T-helper 17 cell (primary cell): ENCODE measurements around the gene TMEM131. TPM values are rescaled to one million over a fixed set of nuclear protein-coding genes. Genes with fewer than 3 reads are reported as not detected.
"Not testable (repeated sequence)": the region's sequence is repeated elsewhere in the genome, so short reads cannot be mapped to it uniquely, and the experiment has no call there.

Experiments
- ATAC-seq: fragments of 150-1000 bp; cut with Tn5 transposase; 2 replicates; pipeline ENCODE4 v1.10.0; 2021; ENCODE audit warnings: mild to moderate bottlenecking, moderate library complexity
- DNase-seq, 3 donors: peaks; one replicate each; pipeline versions ENCODE4 v3.0.0 to v3.0.0-alpha.2; 2020 to 2021
- H3K9me3 ChIP-seq: one replicate; pipeline ENCODE4 v1.7.0; 2013; ENCODE audit warnings: low read length, mild to moderate bottlenecking; ENCODE audit not compliant: control insufficient read depth, poor library complexity, severe bottlenecking
- H3K27ac Mint-ChIP-seq: one replicate; pipeline ENCODE4 v1.8.0; 2022; ENCODE audit warnings: mild to moderate bottlenecking, moderate library complexity, mixed read lengths
- H3K27me3 Mint-ChIP-seq: one replicate; pipeline ENCODE4 v1.8.0; 2022; ENCODE audit warnings: mixed read lengths
- H3K36me3 Mint-ChIP-seq: one replicate; pipeline ENCODE4 v1.8.0; 2022; ENCODE audit warnings: low read depth, mixed read lengths
- H3K4me1 Mint-ChIP-seq: one replicate; pipeline ENCODE4 v1.8.0; 2022; ENCODE audit warnings: mild to moderate bottlenecking, mixed read lengths
- H3K4me3 Mint-ChIP-seq: one replicate; pipeline ENCODE4 v1.8.0; 2022; ENCODE audit warnings: mild to moderate bottlenecking, moderate library complexity, mixed read lengths
- total RNA-seq, 4 donors: library from RNA in 2 of 4; stranded (reverse) in 2 of 4; gene quantifications; one replicate each; pipeline ENCODE4 v1.2.3 and lab custom pipeline; 2022 to 2026

TMEM131 gene
- total RNA-seq, 2 donors from 2014 or later = 41.0 to 43.2 TPM

- ATAC-seq (no peak), DNase-seq (no peak)
- Mint-ChIP-seq H3K27me3 (no peaks in the 10 kb centered on the region), H3K36me3 (peaks cover 8% of the 10 kb centered on the region), H3K4me3 (no peak overlapping the region), H3K27ac (no peak overlapping the region), H3K4me1 (peaks cover 7% of the 10 kb centered on the region)
- no peaks in the 10 kb centered on the region for H3K9me3 ChIP-seq
These were observed 164.6 kb downstream of the TMEM131 start for GRCh38 chr2:97831121-97831520.

- H3K27me3 Mint-ChIP-seq, H3K9me3 ChIP-seq, ATAC-seq, H3K36me3 Mint-ChIP-seq, H3K4me3 Mint-ChIP-seq, H3K4me1 Mint-ChIP-seq, DNase-seq, H3K27ac Mint-ChIP-seq: not testable (repeated sequence)
These were observed 166.5 kb downstream of the TMEM131 start for GRCh38 chr2:97829255-97829654.

DNA sequence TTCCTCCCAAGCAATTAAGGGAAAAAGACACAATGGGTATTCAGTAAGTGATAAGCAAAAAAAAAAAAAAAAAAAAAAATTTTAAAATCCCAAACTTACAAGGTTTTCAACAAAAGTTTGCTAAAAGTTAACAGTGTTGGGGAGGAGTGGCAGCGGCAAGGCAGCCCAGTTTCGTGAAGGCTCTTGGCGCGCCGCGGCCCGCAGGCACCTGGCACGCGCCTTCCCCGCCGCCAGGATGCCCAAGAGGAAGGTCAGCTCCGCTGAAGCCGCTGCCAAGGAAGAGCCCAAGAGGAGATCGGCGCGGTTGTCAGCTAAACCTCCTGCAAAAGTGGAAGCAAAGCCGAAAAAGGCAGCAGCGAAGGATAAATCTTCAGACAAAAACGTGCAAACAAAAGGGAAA, 168.7 kb downstream of the TMEM131 start:
- not testable (repeated sequence) for ATAC-seq, H3K36me3 Mint-ChIP-seq, H3K27ac Mint-ChIP-seq, H3K9me3 ChIP-seq, H3K4me1 Mint-ChIP-seq, H3K4me3 Mint-ChIP-seq, DNase-seq, H3K27me3 Mint-ChIP-seq

DNA sequence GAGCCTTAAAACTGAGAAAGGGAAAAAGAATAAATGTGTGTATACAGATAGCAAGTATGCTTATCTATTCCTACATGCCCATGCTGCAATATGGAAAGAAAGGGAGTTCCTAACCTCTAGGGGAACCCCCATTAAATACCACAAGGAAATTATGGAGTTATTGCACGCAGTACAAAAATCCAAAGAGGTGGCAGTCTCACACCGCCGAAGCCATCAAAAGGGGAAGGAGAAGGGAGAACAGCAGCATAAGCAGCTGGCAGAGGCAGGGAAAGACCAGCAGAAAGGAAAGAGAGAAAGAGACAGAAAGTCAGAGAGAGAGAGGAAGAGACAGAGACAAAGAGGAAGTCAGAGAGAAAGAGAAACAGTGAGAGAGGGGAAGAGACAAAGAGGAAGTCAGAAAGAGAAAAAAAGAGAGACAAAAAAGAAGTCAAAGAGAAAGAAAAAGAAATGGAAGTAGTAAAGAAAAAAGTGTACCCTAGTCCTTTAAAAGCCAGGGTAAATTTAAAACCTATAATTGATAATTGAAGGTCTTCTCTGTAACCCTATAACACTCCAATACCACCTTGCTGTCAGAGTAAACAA, 169.4 kb downstream of the TMEM131 start:
- H3K36me3 Mint-ChIP-seq, H3K4me3 Mint-ChIP-seq, H3K4me1 Mint-ChIP-seq, H3K27ac Mint-ChIP-seq, ATAC-seq, DNase-seq, H3K9me3 ChIP-seq, H3K27me3 Mint-ChIP-seq: not testable (repeated sequence)

DNA sequence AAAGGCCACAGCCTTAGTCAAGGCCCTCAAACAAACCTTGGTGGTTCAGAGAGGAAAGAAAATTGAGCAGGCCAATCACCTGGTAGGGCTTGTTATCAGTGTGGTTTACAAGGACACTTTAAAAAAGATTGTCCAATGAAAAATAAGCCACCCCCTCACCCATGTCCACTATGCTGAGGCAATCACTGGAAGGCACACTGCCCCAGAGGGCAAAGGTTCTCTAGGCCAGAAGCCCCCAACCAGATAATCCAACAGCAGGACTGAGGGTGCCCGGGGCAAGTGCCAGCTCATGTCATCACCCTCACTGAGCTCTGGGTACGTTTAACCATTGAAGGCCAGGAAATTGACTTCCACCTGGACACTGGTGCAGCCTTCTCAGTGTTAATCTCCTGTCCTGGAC, 171.7 kb downstream of the TMEM131 start:
- not testable (repeated sequence) for ATAC-seq, H3K4me3 Mint-ChIP-seq, H3K27ac Mint-ChIP-seq, H3K9me3 ChIP-seq, DNase-seq, H3K36me3 Mint-ChIP-seq, H3K4me1 Mint-ChIP-seq, H3K27me3 Mint-ChIP-seq

DNA sequence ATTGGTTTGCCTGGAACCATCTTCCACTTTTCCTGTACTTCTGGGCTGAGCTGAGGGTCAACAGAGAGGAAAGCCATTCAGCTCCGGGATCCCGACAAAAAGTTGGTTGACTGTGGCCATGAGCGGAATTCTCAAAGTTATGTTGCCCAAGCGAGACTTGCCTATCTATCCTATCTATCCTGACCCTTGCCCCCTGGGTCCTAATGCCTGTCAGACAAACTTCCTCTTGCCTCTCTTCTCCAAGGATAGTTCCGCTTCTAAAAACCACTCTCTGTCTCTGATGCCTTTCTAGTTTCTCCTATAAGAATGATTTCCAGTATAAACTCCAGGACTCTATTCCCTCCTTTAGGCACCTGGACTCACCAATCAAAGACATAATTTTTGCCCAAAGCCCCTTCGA, 173.9 kb downstream of the TMEM131 start:
- not testable (repeated sequence) for H3K27ac Mint-ChIP-seq, DNase-seq, H3K4me1 Mint-ChIP-seq, H3K4me3 Mint-ChIP-seq, H3K27me3 Mint-ChIP-seq, ATAC-seq, H3K36me3 Mint-ChIP-seq, H3K9me3 ChIP-seq

- peak overlapping the region; percentile 14 for H3K27ac Mint-ChIP-seq
- ATAC-seq (no peak), DNase-seq (no peak)
- H3K27me3 Mint-ChIP-seq = no peaks in the 10 kb centered on the region
- no peak overlapping the region for H3K4me3 Mint-ChIP-seq
- no peaks in the 10 kb centered on the region for H3K4me1 Mint-ChIP-seq
- no peaks in the 10 kb centered on the region for H3K9me3 ChIP-seq
- peaks cover 2% of the 10 kb centered on the region for H3K36me3 Mint-ChIP-seq
These were observed 176.0 kb downstream of the TMEM131 start for GRCh38 chr2:97819754-97820153.

DNA sequence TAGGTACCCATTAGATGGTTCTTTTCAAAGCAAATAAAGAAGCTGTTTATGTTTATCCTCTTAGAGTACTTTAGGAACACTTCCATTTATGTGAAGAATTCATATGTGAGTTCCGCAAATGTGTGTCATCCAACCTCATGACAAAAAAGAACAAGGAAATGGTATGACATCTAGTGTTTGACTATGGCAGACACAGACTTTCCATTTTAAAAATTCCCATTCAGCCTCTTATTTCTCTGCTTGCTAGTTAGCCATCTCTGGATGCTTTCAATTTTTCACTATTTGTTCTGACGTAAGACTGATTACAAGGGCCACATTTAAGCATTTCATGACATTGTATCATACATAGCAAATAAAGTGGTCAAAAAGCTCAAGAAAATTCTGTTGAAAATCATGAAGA, 179.3 kb downstream of the TMEM131 start:
- no peak for DNase-seq
- ATAC-seq = no peak
- H3K4me1 Mint-ChIP-seq = peaks cover 2% of the 10 kb centered on the region
- no peaks in the 10 kb centered on the region for H3K27me3 Mint-ChIP-seq
- H3K36me3 Mint-ChIP-seq = peaks cover 8% of the 10 kb centered on the region
- H3K4me3 Mint-ChIP-seq = no peak overlapping the region
- H3K9me3 ChIP-seq = no peaks in the 10 kb centered on the region
- no peak overlapping the region for H3K27ac Mint-ChIP-seq

- Mint-ChIP-seq H3K27ac (peak overlapping the region; percentile 49), H3K4me3 (no peak overlapping the region), H3K27me3 (no peaks in the 10 kb centered on the region), H3K4me1 (peaks cover 2% of the 10 kb centered on the region), H3K36me3 (peaks cover 8% of the 10 kb centered on the region)
- ATAC-seq (no peak), DNase-seq (no peak)
- H3K9me3 ChIP-seq = no peaks in the 10 kb centered on the region
These were observed 182.8 kb downstream of the TMEM131 start for GRCh38 chr2:97812931-97813330.

DNA sequence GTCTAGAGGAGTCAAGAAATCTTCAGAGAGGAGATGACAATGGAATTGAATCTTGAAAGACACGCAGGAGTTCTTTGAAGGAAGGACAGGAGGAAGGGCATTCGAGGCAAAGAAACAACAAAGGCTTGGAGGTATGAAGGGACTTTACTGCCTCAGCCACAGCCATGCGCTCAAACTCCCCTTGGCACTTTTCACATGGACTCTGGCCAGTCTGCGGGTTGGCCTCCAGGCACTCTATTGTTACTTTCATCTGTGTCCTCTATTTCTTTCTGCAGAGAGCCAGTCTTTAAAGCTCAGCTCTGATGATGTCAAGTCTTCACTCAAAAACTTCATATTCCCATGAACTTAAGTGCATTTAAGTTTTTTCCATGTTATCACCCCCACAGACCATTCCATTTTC, 186.9 kb downstream of the TMEM131 start:
- no peak for DNase-seq
- no peak overlapping the region for H3K27ac Mint-ChIP-seq
- H3K4me1 Mint-ChIP-seq = peaks cover 2% of the 10 kb centered on the region
- H3K27me3 Mint-ChIP-seq = no peaks in the 10 kb centered on the region
- no peak for ATAC-seq
- H3K36me3 Mint-ChIP-seq = peaks cover 9% of the 10 kb centered on the region
- H3K9me3 ChIP-seq = no peaks in the 10 kb centered on the region
- H3K4me3 Mint-ChIP-seq = no peak overlapping the region

GRCh38 chr2:97806738-97807618, 188.8 kb downstream of the TMEM131 start:
- Mint-ChIP-seq H3K4me1 (peaks cover 3% of the 10 kb centered on the region), H3K36me3 (peaks cover 6% of the 10 kb centered on the region), H3K4me3 (no peak overlapping the region), H3K27ac (no peak overlapping the region), H3K27me3 (no peaks in the 10 kb centered on the region)
- ATAC-seq (peak; percentile 98), DNase-seq (peak; percentile 53 to 69 (median 56))
- no peaks in the 10 kb centered on the region for H3K9me3 ChIP-seq

DNA sequence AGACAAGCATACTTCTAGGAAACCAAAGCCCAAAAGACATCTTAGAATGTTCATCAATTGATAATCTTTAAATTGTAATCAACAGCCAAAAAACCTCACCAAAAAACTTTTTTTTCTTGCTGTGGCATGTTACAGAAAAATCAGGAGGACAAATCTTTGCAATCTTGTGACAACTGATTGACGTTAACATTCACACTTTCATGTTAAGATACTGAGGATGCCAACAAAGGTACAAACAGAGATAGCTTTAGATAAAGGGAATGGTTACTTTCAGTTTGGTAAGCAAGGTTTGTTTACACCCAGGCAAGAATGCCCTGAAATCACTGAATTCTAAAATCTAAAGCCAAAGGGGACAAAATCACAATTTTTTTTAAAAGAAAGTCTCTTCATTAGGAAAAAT, 190.0 kb downstream of the TMEM131 start:
- peaks cover 6% of the 10 kb centered on the region for H3K36me3 Mint-ChIP-seq
- no peak for ATAC-seq
- no peak overlapping the region for H3K4me3 Mint-ChIP-seq
- H3K9me3 ChIP-seq = no peaks in the 10 kb centered on the region
- H3K4me1 Mint-ChIP-seq = peaks cover 3% of the 10 kb centered on the region
- H3K27me3 Mint-ChIP-seq = no peaks in the 10 kb centered on the region
- H3K27ac Mint-ChIP-seq = no peak overlapping the region
- no peak for DNase-seq

DNA sequence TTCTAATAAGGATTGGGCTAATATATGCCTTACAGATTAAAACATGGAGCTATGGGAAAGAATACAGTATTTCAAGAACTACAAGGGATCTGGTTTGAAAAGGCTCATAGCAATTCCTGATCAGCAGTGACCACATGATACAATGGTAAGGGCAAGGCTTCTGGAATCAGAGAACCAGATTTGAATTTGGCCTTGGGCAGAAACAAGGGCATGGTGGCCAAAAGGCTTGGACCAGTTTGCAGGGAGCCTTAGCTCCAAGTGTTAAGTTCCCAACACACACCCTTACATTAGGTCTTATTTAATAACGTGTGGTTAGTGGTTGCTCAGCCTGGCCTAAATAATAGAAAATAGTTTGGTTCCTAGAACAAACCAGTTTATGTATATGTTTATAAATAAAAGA, 194.7 kb downstream of the TMEM131 start:
- Mint-ChIP-seq H3K27me3 (no peaks in the 10 kb centered on the region), H3K4me1 (peaks cover 3% of the 10 kb centered on the region), H3K4me3 (no peak overlapping the region), H3K36me3 (peaks cover 6% of the 10 kb centered on the region), H3K27ac (no peak overlapping the region)
- no peaks in the 10 kb centered on the region for H3K9me3 ChIP-seq
- ATAC-seq (no peak), DNase-seq (no peak)

- ATAC-seq (no peak), DNase-seq (no peak)
- H3K27ac Mint-ChIP-seq = no peak overlapping the region
- no peaks in the 10 kb centered on the region for H3K9me3 ChIP-seq
- H3K36me3 Mint-ChIP-seq = peaks cover 1% of the 10 kb centered on the region
- H3K27me3 Mint-ChIP-seq = no peaks in the 10 kb centered on the region
- peaks cover 1% of the 10 kb centered on the region for H3K4me1 Mint-ChIP-seq
- H3K4me3 Mint-ChIP-seq = no peak overlapping the region
These were observed 197.3 kb downstream of the TMEM131 start for GRCh38 chr2:97798416-97798815.
